ENCODE results near the gene TMED1.
"Not testable (repeated sequence)": the region's sequence is repeated elsewhere in the genome, so short reads cannot be mapped to it uniquely, and the experiment has no call there.

Gene TMED1

DNA sequence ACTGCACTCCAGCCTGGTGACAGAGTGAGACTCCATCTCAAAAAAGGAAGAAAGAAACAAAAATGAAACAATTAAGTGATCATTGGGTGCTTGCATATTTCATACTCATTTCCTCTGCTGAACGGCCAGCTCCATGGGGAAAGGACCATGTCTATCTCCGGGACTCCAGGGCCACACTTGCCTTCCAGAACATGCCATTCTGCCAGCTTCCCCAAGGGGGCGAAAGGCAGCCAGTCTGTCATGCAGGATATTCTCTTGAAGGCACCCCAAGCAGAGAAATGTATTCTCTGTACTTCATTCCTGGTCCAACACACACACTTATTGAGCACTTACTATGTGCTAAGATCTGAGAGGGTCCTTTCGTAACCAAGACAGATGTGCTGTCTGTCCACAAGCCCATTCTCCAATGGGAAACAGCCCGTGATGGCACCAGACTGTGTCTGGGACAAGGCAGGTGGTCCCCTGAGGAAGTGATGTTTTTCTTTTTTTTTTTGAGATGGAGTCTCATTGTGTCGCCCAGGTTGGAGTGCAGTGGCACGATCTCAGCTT is 25.2 kb upstream of the TMED1 start:
- no peak for DNase-seq

DNA sequence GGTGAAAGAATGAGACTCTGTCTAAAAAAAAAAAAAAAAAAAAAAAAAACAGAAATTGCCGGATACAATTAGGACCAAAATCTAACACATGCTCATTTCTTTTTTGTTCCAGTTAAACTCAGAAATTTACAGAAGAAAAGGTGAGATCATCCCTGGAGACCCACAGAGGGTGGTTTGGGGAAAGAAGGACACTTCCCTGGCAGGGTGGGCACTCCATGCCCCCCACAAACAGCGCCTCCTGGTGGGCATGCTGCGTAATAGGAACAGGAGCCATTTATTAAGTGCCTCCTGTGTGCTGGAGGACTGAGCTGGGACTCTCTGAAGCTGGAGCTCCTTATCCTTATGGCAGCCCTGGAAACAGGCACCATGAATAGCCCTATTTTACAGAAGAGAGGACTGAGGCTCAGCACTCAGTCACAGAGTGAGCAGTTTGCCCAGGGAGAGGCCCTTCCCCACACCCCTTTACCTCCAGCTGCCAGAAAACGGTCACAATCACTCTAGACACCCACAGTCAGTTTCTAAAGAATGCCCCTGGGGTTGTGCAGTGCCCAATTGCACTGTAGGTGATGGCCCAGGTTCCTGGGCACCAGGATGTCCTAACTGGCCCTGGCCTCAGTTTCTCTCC is 22.3 kb upstream of the TMED1 start:
- no peak for DNase-seq

DNA sequence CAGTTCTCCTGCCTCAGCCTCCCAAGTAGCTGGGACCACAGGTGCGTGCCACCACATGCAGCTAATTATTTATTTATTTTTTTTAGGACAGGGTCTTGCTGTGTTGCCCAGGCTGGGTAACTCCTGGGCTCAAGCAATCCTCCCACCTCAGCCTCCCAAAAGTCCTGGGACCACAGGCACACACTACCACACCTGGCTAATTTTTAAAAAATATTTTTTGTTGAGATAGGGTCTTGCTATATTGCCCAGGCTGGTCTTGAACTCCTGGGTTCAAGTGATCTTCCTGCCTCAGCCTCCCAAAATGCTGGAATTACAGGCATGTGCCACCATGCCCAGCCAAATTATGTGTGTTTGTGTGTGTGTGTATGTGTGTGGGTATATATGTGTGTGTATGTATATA is 20.9 kb upstream of the TMED1 start:
- not testable (repeated sequence) for DNase-seq

GRCh38 chr19:10855879-10856522 is 20.0 kb upstream of the TMED1 start:
- DNase-seq: no peak

DNA sequence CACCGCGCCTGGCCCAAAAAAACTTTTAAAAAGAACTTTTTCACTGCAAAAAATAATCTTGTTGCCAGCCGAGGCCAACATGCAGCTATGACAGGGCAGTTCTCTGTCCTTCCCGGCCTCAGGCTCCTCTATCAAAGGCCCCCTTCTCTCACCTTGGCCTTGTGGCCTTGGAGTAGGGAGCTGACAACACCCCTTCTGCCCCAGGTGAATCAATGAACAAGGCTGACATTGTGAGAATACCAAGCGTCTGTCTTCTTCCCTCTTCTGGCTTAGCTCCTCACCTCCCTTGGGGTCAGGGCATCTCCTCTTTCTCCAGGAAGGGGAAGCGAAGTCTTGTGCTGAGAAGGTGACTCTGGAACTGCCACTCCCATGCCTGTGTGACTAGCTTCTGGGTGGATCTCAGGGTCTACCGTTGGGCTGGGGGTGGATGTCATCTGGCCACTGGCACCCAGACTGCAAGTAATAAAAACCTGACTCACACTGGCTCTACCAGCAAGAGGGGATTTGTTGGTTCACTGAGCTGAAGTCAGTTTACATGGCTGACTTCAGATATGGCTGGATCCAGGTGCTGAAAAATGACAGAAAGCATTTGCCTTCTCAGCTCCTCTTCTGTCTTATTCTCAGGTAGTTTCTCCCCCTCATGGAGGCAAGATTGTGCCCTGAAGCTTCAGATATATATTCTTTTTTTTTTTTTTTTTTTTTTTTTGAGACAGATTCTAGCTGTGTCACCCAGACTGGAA is 18.5 kb upstream of the TMED1 start:
- no peak for DNase-seq

- DNase-seq: no peak
These were observed 16.9 kb upstream of the TMED1 start for GRCh38 chr19:10852941-10853340.

DNA sequence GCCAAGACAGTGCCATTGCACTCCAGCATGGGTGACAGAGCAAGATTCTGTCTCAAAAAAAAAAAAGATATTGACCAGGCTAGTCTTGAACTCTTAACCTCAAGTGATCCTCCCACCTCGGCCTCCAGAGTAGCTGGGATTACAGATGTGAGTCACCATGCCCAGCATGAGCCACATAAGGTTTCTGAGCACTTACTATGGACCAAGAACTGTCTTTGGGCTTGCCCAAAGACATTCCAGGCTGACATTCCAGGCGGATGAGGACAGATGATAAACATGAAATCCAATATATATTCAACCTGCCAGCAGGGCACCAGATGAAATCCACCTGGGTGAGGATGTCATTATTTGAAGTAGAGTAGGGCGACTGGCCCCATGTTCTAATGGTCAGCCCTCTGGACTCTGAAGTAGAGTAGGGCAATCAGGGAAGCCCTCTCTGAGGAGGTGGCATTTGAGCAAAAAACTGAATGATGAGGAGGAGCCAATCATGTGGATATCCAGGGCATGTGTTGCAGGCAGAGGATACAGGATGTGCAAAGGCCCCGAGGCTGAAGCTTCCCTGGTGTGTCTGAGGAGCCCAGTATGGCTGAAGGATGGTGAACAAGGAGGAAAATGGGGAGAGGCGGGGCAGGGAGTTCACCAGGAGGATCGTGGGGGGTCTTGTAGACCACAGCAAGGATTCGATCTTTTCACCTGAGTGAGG is 16.2 kb upstream of the TMED1 start:
- DNase-seq: no peak

GRCh38 chr19:10850631-10851030 is 14.6 kb upstream of the TMED1 start:
- DNase-seq: no peak

DNA sequence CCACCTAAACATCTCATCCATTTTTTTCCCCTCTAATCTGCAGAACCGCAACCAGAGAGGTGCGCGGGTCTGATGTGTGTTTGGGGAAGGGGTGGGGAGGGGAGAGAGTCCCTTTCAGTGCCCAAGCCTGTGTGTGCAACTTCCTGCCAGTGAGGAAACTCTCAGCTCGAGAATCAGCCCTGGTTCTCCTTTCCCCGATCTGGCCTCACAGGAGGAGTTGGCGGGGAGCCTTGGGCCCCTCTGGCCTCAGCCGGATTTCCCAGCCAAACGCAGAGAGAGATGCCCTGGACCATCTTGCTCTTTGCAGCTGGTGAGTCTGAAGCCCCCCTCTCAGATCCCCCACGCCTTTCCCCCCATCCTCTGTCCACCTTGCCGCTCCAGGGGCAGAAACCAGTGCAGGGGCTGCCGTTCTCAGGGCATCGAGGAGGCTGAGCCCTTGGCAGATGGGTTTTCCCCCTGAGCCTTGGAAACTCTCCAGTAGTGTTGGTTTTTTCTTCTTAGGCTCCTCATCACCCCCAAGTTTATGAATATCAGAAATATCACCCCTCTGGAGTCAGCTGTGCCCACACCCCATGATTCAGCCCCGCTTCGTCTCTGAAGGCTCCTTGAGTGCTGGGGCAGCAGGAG is 12.3 kb upstream of the TMED1 start, which contains the start of gene C19orf38:
TSS of gene C19orf38 (plus strand) at position 186 of the 627 bp plus-strand sequence. CDS start at position 280, 94 bp downstream.
- DNase-seq: peak; percentile 59

- no peak for DNase-seq
These were observed 10.6 kb upstream of the TMED1 start for GRCh38 chr19:10846500-10847202.

- DNase-seq: no peak
These were observed 6.8 kb upstream of the TMED1 start for GRCh38 chr19:10842788-10843187.

GRCh38 chr19:10839114-10840050 is 3.4 kb upstream of the TMED1 start:
- no peak for DNase-seq

GRCh38 chr19:10838377-10838776 is 2.4 kb upstream of the TMED1 start:
- no peak for DNase-seq

DNA sequence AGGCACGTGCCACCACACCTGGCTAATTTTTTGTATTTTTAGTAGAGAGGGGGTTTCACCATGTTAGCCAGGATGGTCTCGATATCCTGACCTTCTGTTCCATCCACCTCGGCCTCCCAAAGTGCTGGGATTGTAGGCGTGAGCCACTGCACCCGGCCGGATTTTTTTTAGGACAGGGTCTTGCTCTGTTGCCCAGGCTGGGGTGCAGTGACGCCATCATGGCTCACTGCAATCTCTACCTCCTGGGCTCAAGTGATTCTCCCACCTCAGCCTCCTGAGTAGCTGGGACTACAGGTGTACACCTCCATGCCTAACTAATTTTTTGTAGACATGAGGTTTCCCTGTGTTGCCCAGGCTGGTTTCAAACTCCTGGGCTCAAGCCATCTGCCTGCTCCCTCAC is 1.6 kb upstream of the TMED1 start:
- not testable (repeated sequence) for DNase-seq

- peak; percentile 82 for DNase-seq
These were observed 693 bp upstream of the TMED1 start for GRCh38 chr19:10836479-10837330.

DNA sequence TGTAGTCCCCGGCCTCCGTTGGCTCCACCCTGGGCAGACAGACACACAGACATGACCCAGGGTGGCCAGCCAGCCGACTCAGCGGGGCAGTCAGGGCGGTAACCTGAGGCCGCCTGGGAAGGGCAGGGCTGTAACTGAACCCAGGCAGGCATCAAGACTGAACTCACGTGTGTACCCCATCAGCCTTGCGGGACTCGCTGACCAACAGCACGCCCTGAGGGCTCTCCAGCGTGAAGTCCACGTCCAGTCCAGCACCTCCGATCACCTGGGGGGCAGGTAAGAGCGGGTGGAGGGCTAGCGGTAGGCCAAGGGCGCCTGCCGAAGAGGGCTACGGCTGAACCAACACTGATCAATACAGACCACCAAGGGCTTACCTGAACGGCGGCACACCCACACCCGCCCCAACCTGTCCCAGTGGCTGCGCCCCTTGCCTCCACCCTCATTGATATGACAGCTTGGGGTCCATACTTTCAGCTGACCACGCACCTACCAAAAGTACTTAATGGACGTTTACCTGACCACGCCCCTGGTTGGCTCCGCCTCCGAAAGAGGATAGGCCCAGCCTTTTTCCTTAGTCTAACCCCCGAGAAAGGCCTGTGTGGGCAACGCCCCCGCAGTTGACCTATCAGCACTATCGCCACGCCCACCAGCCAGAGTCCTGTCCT is 791 bp downstream of the TMED1 start:
- DNase-seq: no peak

DNA sequence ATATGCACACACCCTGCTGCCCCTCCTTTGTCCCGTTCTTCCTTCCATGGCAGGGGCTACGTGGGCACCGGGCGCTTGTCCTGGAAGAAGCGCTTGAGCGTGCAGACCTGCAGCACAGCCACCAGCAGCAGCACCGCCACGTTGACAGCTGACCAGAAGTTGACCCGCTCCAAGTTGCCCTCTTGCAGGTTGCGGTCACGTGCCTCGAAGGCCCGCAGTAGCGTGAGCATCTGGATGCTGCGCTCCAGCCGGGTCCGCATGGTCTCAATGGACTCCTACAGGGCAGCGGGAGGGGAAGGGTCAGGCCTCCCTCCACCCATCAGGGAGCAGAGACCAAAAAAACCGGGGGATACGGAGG is 3.1 kb downstream of the TMED1 start:
- DNase-seq: no peak

DNA sequence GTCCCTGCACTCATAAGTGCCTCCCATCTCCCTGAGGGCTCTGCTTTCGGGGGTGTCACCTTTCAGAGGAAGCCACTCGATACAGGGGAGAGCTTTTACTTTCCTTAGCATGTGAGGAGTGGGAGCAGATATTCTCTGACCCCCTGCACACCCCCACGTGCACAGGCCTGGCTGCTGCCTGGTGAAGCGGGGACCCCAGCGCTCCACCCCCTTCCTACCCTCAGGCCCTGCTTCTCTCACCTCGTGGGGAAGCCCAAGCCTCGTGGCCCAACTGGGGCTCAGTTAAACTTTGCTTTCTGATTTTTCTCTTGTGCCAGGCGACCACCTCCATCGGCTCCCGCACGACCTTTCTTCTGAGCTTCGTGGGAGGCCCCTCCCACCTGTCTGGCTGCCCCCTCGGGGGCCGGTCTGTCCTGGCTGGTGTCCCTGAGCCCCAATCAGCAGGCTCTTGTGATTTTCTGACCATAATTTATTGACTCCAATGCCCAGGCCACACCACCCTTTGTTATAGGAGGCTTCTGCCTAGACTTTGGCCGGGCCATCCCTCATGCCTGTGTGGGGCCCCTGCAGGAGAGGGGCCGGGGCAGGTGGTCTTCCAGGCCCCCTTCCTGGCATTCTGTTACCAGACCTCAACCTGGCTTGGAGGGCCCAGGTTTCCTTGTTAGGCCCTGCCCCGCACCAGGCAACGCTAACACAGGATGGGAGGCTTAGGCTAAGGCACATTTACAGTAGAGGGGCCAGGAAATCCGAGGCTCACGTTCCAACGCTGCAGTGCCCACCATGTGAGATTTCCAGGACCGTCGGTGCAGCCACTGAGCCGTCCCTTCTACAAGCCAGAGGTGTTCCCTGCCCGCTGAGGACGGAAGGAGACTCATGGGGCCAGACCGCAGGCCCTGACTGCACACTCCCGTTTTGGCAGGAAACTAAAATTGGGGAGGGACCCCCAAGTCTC is 3.7 kb downstream of the TMED1 start:
- DNase-seq: no peak
